Stomach (tissue), 4 donors: ENCODE results near the gene SLC49A4.

Experiments
- CTCF ChIP-seq, 7 experiments: fragments of 450-650 bp in 4 of 7; fragments of 200-600 bp in 3 of 7; sonication (generic) in 3 of 7; IDR thresholded peaks; one replicate each; pipeline ENCODE4 v1.5.1; 2016 to 2019; ENCODE audit warnings: antibody characterized with exemption in 7 of 7, control low read depth in 2 of 7, mild to moderate bottlenecking in 1 of 7
- EP300 ChIP-seq: sonication (generic); formaldehyde crosslinking; IDR thresholded peaks from one replicate; pipeline ENCODE4 v1.6.1; 2017; ENCODE audit warnings: antibody characterized with exemption
- POLR2A ChIP-seq, 4 donors: fragments of 450-650 bp; IDR thresholded peaks; one replicate each; pipeline ENCODE4 v1.6.1; 2016; ENCODE audit warnings: antibody characterized with exemption in 4 of 4, control low read depth in 2 of 4, mild to moderate bottlenecking in 1 of 4, moderate library complexity in 1 of 4

- no peak for TF ChIP-seq POLR2A (IDR thresholded peaks at IDR 0.05)
- TF ChIP-seq CTCF (IDR thresholded peaks at IDR 0.05), result no peak
- no peak for TF ChIP-seq EP300
Observed at GRCh38 chr3:122903171-122903570, 108.3 kb downstream of the SLC49A4 start.
